NCI-H226 (cell line): ENCODE results near the gene SH3BP2.

Experiments
- DNase-seq: peaks from one replicate; pipeline ENCODE4 v3.0.0-alpha.2; 2015

The SH3BP2 gene

DNA sequence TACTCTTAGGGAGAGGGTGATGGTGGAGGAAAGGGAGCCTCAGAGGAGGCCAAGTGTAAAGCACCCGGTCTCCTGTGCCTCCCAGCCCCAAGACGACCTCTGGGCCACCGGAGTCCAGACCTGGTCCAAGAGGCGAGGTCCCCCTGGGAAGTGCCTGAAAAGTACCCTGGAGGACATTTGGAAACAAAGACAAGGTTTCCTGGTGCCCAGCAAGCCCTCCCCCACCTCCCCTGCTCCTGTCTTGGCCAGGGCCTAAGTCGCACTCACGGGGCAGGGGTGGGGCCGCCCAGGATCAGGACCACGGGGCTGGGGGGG is 532 bp upstream of the SH3BP2 start:
- no peak for DNase-seq

DNA sequence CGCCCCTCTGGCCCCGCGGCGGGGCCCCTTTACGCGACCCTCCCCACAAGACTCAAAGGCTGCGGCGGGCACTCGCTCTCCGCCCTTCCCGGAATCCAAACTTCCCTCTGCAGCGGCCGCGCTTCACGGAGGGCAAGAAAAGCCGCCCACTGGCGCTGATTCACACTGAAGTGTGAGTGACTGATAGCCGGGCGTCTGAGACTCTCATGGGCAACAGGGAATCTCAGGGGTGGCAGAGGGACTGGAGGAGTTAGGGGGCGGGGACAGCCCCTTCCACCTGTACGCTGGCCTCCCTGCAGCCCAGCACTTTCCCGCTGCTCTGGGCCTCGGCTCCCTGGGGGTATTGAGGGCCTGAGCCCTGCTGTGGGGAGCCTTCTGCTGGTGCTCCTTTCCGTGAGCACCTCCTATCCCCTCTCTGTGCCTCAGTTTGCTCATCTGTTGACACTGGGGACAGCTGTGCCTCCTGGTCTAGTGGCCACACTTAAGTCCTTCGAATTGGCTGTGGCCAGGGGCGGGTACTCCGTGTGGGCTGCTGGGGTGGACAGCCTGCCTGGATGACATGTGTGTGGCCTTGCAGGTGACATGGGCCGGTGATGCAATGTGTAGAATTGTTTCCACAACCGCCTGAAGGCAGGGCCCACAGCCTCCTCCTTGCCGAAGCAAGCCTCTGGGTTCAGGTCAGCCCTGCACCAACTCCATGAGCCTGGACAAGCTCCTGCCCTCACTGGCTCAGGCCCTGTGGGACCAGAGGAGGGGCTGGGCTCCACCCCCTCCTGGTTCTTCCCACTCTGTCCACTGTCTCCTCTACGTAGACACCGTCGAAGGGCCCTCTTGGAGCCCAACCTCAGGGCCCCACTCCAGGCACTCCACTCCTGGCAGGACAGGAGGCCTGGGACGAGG is 951 bp downstream of the SH3BP2 start:
- peak; percentile 75 for DNase-seq

DNA sequence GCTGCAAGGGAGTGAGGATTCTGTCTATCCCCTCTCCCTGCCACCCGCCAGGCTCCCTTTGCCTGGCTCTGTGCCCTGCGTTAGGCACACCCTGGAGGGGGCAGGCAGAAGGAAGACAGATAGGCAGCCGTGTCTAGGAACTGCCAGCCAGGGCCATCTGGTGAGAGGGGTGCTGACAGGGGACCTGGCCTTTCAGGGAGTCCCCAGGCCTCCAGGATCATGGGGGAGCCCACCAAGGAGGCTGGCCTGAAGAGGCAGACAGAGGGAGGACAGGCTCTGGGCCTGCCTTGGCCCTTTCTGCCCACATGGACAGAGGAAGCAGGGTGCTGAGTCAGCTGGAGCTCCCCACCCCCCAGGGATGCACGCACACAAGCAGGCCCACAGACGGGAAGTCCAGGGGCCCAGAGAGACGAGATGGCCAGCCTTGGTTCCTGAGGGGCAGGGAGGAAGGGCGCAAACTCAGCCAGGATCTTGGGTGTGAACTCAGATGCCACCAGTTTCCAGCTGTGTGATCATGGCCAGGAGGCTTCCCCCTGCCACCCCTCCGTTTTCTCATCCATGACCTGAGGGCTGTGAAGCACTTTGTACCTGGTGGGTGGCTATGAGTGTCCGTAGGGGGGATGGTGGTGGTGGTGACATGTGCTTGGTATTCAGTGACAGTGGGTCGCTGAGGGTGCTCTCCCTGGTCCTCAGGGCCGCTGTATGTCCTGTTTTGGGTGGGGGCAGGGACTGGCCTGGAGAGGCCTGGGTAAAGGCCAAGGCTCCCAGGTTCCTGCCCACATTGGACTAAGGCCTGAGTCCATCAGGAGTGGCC is 1.8 kb downstream of the SH3BP2 start:
- peak; percentile 61 for DNase-seq

DNA sequence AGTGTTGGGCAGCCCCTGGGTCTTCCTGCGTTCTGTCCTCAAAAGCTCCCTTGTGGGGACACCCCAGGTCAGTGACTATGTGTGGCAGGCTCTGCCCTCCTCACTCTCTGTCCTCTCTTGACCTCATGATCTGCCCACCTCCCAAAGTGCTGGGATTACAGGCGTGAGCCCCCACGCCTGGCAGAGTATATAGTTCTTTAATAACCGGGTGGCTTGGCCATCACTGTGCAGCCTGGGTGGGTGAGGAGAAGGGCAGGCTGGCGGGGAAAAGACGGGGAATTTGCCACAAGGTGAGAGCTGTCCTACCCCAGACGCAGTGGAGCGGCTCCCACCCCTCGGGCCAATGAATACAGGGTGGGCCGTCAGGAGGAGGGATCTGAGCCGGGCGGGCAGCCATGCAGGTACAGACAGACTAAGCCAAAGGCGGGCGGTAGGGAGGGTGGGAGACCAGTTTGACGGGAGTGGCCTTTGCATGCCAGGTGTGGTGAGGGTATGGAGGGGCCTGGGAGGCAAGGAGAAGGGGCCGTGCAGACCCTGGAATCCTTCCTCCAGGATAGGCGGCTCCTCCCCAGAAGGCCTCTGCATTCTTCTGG is 2.5 kb downstream of the SH3BP2 start:
- DNase-seq, result no peak

GRCh38 chr4:2795893-2796848 is 3.3 kb downstream of the SH3BP2 start:
- DNase-seq, result peak; percentile 82

DNA sequence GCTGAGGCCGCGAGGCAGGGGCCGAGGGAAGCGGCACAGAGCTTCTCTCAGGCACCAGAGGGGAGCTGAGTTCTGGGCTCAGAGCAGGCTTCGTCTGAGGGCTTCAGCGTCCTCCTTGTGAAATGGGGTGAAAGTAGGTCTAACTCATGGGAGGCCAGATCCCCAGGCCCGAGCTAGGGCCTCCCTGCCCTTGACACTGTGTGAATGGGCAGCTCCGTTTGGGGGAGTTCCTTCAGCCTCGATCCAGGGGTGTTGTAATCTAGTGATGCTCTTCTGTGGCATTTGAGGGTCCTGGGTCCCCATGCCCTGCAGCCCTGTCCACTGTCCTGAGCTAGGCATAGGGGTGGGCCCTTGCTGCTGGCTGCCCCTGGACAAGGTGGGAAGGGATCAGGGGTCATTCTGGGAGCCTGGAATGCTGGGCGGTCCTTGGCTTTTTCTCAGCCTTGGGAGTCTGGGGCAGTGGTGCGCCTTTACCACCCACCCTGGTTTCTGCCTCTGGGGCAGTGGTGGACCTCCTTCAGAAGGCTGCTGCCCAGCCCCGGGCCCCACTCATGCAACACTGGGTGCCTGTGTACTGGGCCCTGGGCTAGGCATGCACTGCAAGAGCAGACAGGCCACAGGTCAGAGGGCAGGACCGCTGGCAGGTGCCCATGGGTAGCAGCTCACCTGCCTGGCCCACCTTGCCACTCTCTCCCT is 4.1 kb downstream of the SH3BP2 start:
- no peak for DNase-seq

DNA sequence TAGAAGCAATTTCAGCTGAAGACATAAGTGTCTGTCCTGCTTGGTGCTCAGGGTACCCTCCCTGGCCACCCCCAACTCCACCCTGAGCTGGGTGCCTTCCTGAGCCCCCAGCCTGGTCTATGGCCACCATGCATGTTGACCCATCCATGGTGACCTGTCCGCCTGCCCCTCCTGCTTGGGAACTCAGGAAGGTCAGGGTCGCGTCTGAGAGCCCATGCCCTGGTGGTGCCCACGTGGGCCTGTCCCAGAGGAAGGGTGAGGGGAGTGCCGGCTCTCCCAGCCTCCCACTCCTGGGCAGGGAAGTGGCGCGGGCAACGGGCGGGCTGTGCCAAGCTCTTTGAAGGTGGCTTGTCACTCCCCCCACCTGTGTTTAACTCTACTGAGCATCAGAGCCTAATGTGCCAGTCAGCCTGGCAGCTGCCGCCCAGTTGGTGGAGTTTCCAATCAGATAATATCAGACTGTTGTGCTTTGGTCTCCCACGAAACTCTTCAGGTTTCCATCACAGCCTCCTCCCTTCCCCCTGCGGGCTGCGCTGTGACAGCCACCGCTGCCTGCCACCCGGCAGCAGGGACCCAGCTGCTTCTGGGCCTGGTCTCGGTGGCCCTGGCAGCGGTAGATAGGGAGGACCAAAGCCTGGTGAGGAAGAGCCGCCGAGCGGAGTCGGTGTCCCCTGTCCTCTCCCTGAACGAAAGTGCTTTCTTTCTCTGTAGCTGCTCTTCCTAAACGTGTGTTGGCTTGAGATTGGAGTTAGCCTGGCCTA is 4.8 kb downstream of the SH3BP2 start:
- no peak for DNase-seq

- peak; percentile 58 for DNase-seq
Measured at GRCh38 chr4:2798399-2799223, 5.7 kb downstream of the SH3BP2 start.

- no peak for DNase-seq
Measured at GRCh38 chr4:2799224-2799911, 6.5 kb downstream of the SH3BP2 start.

DNA sequence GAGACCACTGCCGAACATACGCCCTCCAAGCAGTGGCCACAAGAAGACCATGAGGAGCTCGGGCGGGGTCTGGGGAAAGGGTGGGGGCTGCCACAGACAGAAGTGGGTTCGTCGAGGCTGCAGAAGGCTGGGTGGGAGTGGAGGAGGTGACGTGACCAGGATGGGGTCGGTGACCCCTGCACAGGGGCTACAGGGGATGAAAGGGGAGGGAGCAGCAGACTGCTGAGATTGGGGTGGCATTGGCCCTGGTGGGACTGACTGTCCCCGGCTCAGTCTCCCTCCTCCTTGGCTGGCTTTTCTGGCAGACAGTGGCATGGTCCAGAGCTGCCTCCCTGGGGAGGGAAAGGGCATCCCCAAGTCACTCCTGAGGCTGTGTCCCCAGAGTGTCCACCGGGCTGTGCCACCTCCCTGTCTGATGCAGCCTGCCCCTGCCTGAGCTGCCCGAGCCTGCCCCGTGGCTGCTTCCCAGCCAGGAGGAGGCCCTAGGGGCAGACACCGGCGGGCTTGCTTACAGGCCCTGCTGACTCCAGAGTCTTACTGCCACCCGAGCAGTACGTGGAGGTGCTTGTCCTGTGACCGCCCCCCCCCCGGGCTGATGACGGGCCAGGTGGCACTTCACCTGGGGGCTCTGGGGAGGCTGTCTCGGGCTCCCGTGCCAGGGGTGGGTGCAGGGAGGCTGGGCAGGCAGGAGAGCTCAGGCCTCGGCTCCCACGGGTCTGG is 7.2 kb downstream of the SH3BP2 start:
- no peak for DNase-seq

DNA sequence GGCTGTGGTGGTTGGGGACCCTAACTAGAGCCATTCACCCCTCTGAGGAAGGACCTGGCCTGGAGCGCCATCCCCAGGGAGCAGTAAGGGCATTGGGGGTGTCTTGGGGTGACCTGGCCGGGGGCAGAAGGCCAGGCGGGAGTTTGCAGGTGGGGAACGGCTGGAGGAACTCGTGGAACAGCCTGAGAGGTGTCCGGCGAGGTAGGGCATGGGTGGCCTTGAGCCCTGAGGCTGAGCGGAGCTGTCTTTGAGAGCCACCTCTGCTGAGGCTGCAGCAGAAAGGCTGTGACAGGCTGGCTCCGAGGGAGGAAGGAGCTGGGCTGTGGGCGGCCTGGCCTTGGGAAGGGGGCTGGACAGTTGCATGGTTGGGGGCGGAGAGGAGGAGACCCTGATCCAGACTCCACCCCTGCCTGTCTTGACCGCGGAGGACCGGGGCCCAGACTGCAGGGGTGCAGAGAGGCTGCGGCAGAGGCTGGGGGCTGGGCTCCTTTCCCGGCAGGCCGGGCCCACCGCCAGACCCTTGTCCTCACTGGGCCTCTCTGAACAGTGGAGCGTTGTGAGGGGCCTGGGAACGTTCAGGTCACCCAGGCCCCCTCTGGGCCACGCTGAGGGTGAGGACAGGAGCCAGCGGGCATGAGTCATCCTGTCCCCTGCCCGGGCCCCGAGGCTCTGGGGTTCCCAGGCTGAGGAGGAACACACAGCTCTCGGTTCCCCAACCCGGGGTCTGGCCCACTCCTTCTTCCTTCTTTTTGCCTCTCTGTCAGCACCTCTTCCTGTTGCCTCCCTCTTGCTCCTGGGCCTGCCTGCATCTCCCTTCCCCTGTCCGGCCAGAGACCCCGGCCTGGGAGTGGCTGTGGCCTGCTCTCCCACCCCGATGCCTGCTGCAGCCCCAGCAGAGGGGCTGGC is 8.1 kb downstream of the SH3BP2 start:
- no peak for DNase-seq

DNA sequence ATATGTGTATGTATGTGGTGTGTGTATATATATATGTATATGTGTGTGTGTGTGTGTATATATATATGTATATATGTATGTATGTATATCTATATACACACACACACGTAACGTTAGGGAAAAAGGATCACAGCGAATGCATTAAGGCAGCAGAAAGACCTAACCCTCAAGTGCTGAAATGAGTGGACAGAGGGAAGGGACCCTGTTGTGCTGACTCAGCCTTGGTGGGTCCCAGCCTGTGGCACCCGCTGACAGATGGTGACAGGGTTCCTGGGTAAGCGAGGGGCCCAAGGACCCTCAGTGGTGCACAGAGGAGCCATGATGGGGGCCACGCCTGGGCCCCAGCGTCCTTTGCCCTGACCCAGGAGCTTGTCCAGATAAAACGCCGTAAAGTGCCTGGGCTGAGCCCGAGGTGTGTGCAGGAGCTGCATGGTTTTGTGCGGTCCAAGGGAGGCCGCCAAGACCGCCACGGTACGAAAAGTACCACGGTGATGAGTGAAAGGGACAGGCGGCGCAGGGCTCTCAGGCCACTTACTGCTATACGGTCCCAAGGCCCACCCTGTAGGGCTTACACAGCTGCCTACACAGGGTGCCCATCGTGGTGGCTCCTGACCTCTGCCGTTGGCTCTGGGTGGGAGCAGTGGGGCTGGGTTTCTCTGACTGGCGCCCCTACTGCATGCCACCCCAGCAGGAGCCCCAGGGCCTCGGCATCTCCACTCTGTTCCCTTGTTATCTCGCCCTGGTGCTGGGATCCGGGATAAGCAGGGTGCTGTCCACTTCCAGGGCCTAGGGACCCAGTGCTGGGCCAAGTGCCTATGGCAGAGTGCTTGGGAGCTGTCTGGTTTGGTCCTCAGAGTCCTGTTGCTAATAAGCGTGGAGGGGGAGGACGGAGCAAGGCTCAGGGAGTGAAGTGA is 10.0 kb downstream of the SH3BP2 start:
- no peak for DNase-seq

DNA sequence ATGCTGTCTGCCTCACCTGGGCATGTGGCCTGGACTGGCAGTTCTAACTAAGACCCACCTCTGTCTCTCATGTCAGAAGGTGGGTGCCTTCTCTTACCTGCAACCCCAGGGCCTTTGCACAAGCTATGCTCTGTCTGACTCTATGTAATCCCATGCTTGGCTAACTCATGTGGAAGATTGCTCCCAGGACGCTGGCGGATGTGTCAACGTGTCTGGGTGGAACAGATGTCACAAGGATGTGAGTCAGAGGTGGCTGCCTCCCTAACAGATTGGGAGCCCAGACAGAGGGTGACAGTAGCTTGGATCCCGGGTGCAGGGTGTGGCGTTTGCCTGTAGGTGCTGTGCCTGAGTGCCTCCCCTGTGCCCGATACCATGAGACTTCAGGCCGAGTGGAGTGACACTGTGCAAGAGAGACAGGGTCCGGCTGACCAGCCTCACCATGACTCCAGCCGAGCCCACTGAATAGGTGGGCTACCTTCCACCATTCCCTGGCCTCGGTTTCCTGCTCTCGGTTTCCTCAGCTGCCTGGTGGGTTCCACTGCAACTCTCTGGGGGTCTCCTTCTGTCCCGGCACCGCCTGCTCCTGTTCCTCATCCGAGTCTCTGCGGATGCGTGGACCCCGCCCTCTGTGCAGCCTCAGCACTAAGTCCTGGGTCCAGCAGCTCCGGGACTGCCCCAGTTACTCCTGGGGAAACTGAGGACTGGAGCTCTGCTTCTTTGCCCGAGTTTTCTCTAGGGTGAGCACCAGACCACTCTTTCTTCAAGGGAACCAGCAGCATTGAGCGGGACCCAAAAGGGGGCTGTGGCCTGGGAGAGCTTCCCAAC is 11.0 kb downstream of the SH3BP2 start:
- DNase-seq, result no peak

- no peak for DNase-seq
Measured at GRCh38 chr4:2804449-2804972, 11.6 kb downstream of the SH3BP2 start.

- DNase-seq, result no peak
Measured at GRCh38 chr4:2804973-2805501, 12.2 kb downstream of the SH3BP2 start.
